Suprapubic skin (tissue), 4 donors: ENCODE data around the gene LRMDA.

ENCODE experiments used
- EP300 ChIP-seq: sonication (generic); formaldehyde crosslinking; IDR thresholded peaks from one replicate; pipeline ENCODE4 v1.6.1; 2017; ENCODE audit warnings: antibody characterized with exemption
- POLR2A ChIP-seq, 2 donors: fragments of 450-650 bp; IDR thresholded peaks; one replicate each; pipeline ENCODE4 v1.6.1; 2017; ENCODE audit warnings: antibody characterized with exemption in 2 of 2, mild to moderate bottlenecking in 2 of 2, moderate library complexity in 2 of 2
- POLR2AphosphoS5 ChIP-seq, 3 donors: sonication (generic); formaldehyde crosslinking; IDR thresholded peaks; one replicate each; pipeline ENCODE4 v1.6.1; 2017; ENCODE audit warnings: antibody characterized with exemption in 3 of 3
- TF ChIP-seq, protein P1 (sequence below), 2 donors: fragments of 200-600 bp in 1 of 2; fragments of 450-650 bp in 1 of 2; sonication (generic) in 1 of 2; IDR thresholded peaks; one replicate each; pipeline ENCODE4 v1.5.1; 2016 to 2019; ENCODE audit warnings: antibody characterized with exemption in 2 of 2, mild to moderate bottlenecking in 1 of 2, moderate library complexity in 1 of 2

DNA sequence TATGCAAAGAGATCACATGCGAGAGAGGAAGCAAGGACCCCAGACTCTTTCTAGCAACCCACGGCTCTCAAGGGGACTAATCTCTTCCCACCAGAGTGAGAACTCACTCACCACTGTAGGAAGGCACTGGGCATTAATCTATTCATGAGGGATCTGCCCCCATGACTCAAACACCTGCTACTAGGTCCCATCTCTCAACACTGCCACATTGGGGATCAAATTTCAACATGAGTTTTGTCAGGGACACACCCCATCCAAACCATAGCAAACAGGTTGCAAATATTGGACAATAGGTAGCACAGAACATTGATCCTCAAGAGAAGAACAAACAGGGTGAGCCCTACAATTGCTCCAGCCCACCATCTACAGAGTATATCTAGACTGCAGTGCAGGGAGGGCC lies 740.6 kb downstream of the LRMDA start:
- TF ChIP-seq, protein P1, sequence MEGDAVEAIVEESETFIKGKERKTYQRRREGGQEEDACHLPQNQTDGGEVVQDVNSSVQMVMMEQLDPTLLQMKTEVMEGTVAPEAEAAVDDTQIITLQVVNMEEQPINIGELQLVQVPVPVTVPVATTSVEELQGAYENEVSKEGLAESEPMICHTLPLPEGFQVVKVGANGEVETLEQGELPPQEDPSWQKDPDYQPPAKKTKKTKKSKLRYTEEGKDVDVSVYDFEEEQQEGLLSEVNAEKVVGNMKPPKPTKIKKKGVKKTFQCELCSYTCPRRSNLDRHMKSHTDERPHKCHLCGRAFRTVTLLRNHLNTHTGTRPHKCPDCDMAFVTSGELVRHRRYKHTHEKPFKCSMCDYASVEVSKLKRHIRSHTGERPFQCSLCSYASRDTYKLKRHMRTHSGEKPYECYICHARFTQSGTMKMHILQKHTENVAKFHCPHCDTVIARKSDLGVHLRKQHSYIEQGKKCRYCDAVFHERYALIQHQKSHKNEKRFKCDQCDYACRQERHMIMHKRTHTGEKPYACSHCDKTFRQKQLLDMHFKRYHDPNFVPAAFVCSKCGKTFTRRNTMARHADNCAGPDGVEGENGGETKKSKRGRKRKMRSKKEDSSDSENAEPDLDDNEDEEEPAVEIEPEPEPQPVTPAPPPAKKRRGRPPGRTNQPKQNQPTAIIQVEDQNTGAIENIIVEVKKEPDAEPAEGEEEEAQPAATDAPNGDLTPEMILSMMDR (IDR thresholded peaks at IDR 0.05): no peak
- TF ChIP-seq POLR2AphosphoS5 (IDR thresholded peaks at IDR 0.05) (no peak), POLR2A (IDR thresholded peaks at IDR 0.05) (no peak), EP300 (no peak)
